ENCODE results near the gene LHFPL3. TPM values are rescaled to one million over a fixed set of nuclear protein-coding genes. Genes with fewer than 3 reads are reported as not detected.

The LHFPL3 gene
- total and polyA plus RNA-seq, 2 donors (not counting 3 experiments of a cell fraction or from before 2014, with no cell fraction given), result not detected

DNA sequence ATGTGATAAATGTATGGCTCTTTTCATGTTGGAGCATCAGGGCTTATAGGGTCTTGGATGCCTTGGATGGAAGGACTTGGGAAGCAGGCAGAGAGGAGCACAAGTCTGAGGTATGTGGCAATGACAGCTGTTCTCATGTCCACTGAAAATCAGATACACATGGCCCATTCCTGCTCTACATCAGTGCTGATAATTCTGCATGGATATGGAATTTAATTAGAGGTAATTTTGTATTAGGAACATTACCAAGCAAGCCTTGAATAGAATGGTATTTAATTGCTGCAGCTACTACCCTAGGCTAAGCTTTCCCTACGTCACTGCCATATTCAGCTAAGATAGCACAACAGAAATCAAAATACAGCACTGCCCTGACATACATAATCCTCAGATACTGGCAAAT, 299.6 kb downstream of the LHFPL3 start:
- H4K20me1 ChIP-seq (replicated peaks; ENCODE audit: control insufficient read depth, extremely low read depth, insufficient read depth, low read length), result no peaks in the 10 kb centered on the region
- H3K79me2 ChIP-seq (ENCODE audit: control insufficient read depth, insufficient read depth, low read length), result no peaks in the 10 kb centered on the region
- H3K27me3 ChIP-seq (ENCODE audit: control insufficient read depth in 2 of 2, insufficient read depth in 2 of 2, low read length in 2 of 2), result no peaks in the 10 kb centered on the region
- intact Hi-C loops (cut with micrococcal nuclease), result no loop called here
- no peaks in the 10 kb centered on the region for H3K4me1 ChIP-seq (ENCODE audit: control insufficient read depth, extremely low read depth, insufficient read depth, low read length)
- TF ChIP-seq JUN (IDR thresholded peaks at IDR 0.05; ENCODE audit: borderline replicate concordance, insufficient read depth, insufficient read length, low read depth), result no peak
- no peak for TF ChIP-seq EZH2 (IDR thresholded peaks at IDR 0.05; ENCODE audit: borderline replicate concordance, low read depth, low read length, severe bottlenecking)
- TF ChIP-seq, protein P1, sequence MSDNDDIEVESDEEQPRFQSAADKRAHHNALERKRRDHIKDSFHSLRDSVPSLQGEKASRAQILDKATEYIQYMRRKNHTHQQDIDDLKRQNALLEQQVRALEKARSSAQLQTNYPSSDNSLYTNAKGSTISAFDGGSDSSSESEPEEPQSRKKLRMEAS (IDR thresholded peaks at IDR 0.05; ENCODE audit: insufficient read depth, insufficient read length), result no peak
- TF ChIP-seq, protein P2, sequence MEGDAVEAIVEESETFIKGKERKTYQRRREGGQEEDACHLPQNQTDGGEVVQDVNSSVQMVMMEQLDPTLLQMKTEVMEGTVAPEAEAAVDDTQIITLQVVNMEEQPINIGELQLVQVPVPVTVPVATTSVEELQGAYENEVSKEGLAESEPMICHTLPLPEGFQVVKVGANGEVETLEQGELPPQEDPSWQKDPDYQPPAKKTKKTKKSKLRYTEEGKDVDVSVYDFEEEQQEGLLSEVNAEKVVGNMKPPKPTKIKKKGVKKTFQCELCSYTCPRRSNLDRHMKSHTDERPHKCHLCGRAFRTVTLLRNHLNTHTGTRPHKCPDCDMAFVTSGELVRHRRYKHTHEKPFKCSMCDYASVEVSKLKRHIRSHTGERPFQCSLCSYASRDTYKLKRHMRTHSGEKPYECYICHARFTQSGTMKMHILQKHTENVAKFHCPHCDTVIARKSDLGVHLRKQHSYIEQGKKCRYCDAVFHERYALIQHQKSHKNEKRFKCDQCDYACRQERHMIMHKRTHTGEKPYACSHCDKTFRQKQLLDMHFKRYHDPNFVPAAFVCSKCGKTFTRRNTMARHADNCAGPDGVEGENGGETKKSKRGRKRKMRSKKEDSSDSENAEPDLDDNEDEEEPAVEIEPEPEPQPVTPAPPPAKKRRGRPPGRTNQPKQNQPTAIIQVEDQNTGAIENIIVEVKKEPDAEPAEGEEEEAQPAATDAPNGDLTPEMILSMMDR (IDR thresholded peaks at IDR 0.05; ENCODE audit: extremely low read depth in 1 of 2, insufficient read depth in 1 of 2, low read depth in 1 of 2, low read length in 2 of 2), result no peak
- no peak for TF ChIP-seq MYC (IDR thresholded peaks at IDR 0.05; ENCODE audit: low read depth, low read length)
- TF ChIP-seq FOS (IDR thresholded peaks at IDR 0.05; ENCODE audit: borderline replicate concordance, insufficient read depth, low read length), result no peak
- no peak for TF ChIP-seq POLR2A (IDR thresholded peaks at IDR 0.05; ENCODE audit: low read depth, low read length)
- TF ChIP-seq GATA2 (IDR thresholded peaks at IDR 0.05; ENCODE audit: insufficient read depth, insufficient read length, low read depth, low read length), result no peak
- TF ChIP-seq POLR2AphosphoS5 (IDR thresholded peaks at IDR 0.05; ENCODE audit: insufficient read depth, low read depth, low read length), result no peak
- ChIA-PET CTCF (interaction anchor here (1.0 to 3.6 kb wide), 2 partner anchors 15 to 286 kb away, joined by 3 to 28 read pairs; no protein-coding TSS in a partner anchor), POLR2A (no interaction called here)
- no peak for DNase-seq (ENCODE audit: low read depth, low spot score)
- H3K36me3 ChIP-seq (ENCODE audit: control insufficient read depth in 2 of 2, extremely low read depth in 1 of 2, insufficient read depth in 2 of 2, low read length in 2 of 2), result no peaks in the 10 kb centered on the region
- no TSS peak for BruUV-seq (replicated peaks)
- FAIRE-seq, result no peak
- no peak overlapping the region for H3K4me3 ChIP-seq (replicated peaks in 1 of 3; ENCODE audit: insufficient read depth in 1 of 3, low read depth in 1 of 3, low read length in 3 of 3)
- H3K9me1 ChIP-seq (replicated peaks; ENCODE audit: control insufficient read depth, extremely low read depth, insufficient read depth, low read length), result no peaks in the 10 kb centered on the region
- no peak overlapping the region for H3K27ac ChIP-seq (ENCODE audit: insufficient read depth, low read depth, low read length)
- H2AFZ ChIP-seq (ENCODE audit: low read depth, low read length), result no peak overlapping the region
- no peak overlapping the region for H3K9ac ChIP-seq (replicated peaks; ENCODE audit: extremely low read depth, insufficient read depth, low read length)
- no peak overlapping the region for H3K4me2 ChIP-seq (ENCODE audit: insufficient read depth, low read length)
- no peaks in the 10 kb centered on the region for H3K9me3 ChIP-seq (replicated peaks; ENCODE audit: control insufficient read depth, insufficient read depth, low read length)
- dilution Hi-C loops (cut with MboI; ENCODE audit: extremely low pct_ligation_motif_present, low sequenced_read_pairs), result no loop called here

Measured in endothelial cell of umbilical vein (primary cell).